SK-N-SH (cell line): Measurements from ENCODE around the gene MOB2. TPM values are rescaled to one million over a fixed set of nuclear protein-coding genes. Genes with fewer than 3 reads are reported as not detected.

ENCODE experiments used
- CTCF ChIA-PET: fragments of 300-600, 350-600 bp; formaldehyde crosslinking; extraction: SDS; loops from one replicate; lab custom pipeline; 2021; lab: Yijun Ruan, JAX
- POLR2A ChIA-PET: fragments of 350-600 bp; sonication (Branson Sonifier 250); formaldehyde crosslinking; extraction: SDS; loops from one replicate; lab custom pipeline; 2020; ENCODE audit warnings: antibody characterized with exemption, inconsistent platforms; lab: Yijun Ruan, JAX
- DNase-seq: peaks from one replicate; pipeline ENCODE4 v3.0.0; 2012
- H2AFZ ChIP-seq: fragments of 200-600 bp; sonication (generic); 2 replicates; pipeline ENCODE4 v1.8.1; 2016; ENCODE audit warnings: antibody characterized with exemption, mild to moderate bottlenecking, low read depth
- H3F3A ChIP-seq: fragments of 200-600 bp; sonication (generic); replicated peaks from 2 replicates; pipeline ENCODE3; 2016; ENCODE audit warnings: antibody characterized with exemption, mild to moderate bottlenecking; ENCODE audit not compliant: insufficient read depth
- H3K27ac ChIP-seq, 2 experiments: fragments of 200-500 bp in 1 of 2; fragments of 200-600 bp in 1 of 2; sonication (Bioruptor generic) in 1 of 2; sonication (generic), shearing (Covaris generic) in 1 of 2; 2 replicates each; pipeline versions ENCODE4 v1.5.1 to v1.6.1; 2014 to 2016; ENCODE audit warnings: low read depth in 2 of 2, inconsistent platforms in 1 of 2, low read length in 1 of 2, mild to moderate bottlenecking in 1 of 2, mixed read lengths in 1 of 2
- H3K27me3 ChIP-seq: fragments of 200-600 bp; sonication (generic), shearing (Covaris generic); 2 replicates; pipeline ENCODE4 v1.6.1; 2016; ENCODE audit warnings: mixed run types; ENCODE audit not compliant: insufficient read depth
- H3K36me3 ChIP-seq, 2 experiments: fragments of 200-500 bp in 1 of 2; fragments of 200-600 bp in 1 of 2; sonication (Bioruptor generic) in 1 of 2; sonication (generic) in 1 of 2; replicated peaks in 1 of 2; 2 replicates each; pipeline versions ENCODE3 to v1.5.1; 2014 to 2016; ENCODE audit warnings: low read length in 1 of 2, mild to moderate bottlenecking in 1 of 2; ENCODE audit not compliant: insufficient read depth in 2 of 2, control insufficient read depth in 1 of 2
- H3K4me1 ChIP-seq, 2 experiments: fragments of 200-500 bp in 1 of 2; fragments of 200-600 bp in 1 of 2; sonication (Bioruptor generic) in 1 of 2; sonication (generic), shearing (Covaris generic) in 1 of 2; 2 replicates each; pipeline versions ENCODE4 v1.5.1 to v1.6.1; 2014 to 2016; ENCODE audit warnings: low read depth in 1 of 2, low read length in 1 of 2, mixed run types in 1 of 2; ENCODE audit not compliant: insufficient read depth in 2 of 2, control insufficient read depth in 1 of 2
- H3K4me2 ChIP-seq: fragments of 200-600 bp; sonication (generic), shearing (Covaris generic); 2 replicates; pipeline ENCODE4 v1.6.1; 2017; ENCODE audit warnings: mixed run types
- H3K4me3 ChIP-seq, 2 experiments: fragments of 200-500 bp in 1 of 2; fragments of 200-600 bp in 1 of 2; sonication (Bioruptor generic) in 1 of 2; sonication (generic), shearing (Covaris generic) in 1 of 2; 2 replicates each; pipeline versions ENCODE4 v1.5.1 to v1.8.1; 2014 to 2016; ENCODE audit warnings: low read depth in 2 of 2, inconsistent platforms in 1 of 2, low read length in 1 of 2, mild to moderate bottlenecking in 1 of 2, mixed read lengths in 1 of 2, moderate library complexity in 1 of 2
- H3K79me2 ChIP-seq: fragments of 200-600 bp; sonication (generic); 2 replicates; pipeline ENCODE4 v1.8.1; 2017; ENCODE audit warnings: mild to moderate bottlenecking; ENCODE audit not compliant: insufficient read depth
- H3K9ac ChIP-seq: fragments of 200-600 bp; sonication (generic); 2 replicates; pipeline ENCODE4 v1.6.1; 2017; ENCODE audit warnings: mixed run types
- H3K9me2 ChIP-seq: fragments of 200-600 bp; sonication (generic); 2 replicates; pipeline ENCODE4 v1.6.1; 2017; ENCODE audit warnings: mixed run types
- H3K9me3 ChIP-seq: fragments of 200-600 bp; sonication (generic); 2 replicates; pipeline ENCODE4 v1.6.1; 2017; ENCODE audit warnings: mixed run types, mild to moderate bottlenecking, moderate library complexity
- H4K20me1 ChIP-seq: fragments of 200-600 bp; sonication (generic); 2 replicates; pipeline ENCODE4 v1.6.1; 2017; ENCODE audit warnings: mild to moderate bottlenecking, mixed run types; ENCODE audit not compliant: insufficient read depth
- FOXJ3 ChIP-seq: sonication (generic); formaldehyde crosslinking; IDR thresholded peaks from 2 replicates; pipeline ENCODE4 v1.5.1; 2020; ENCODE audit warnings: mild to moderate bottlenecking, missing genetic modification reagents
- GATA2 ChIP-seq: sonication (generic); formaldehyde crosslinking; IDR thresholded peaks from 2 replicates; pipeline ENCODE4 v1.5.0; 2020; ENCODE audit warnings: mild to moderate bottlenecking, missing genetic modification reagents
- IRF3 ChIP-seq: fragments of 150-350 bp; IDR thresholded peaks from 2 replicates; pipeline ENCODE4 v1.6.1; 2016; ENCODE audit warnings: mild to moderate bottlenecking, low read depth, low read length
- NFIC ChIP-seq: IDR thresholded peaks from 2 replicates; pipeline ENCODE4 v1.4.0; 2012; ENCODE audit warnings: borderline replicate concordance
- RAD21 ChIP-seq: IDR thresholded peaks from 2 replicates; pipeline ENCODE4 v1.6.1; 2012; ENCODE audit warnings: mild to moderate bottlenecking, low read length
- REST ChIP-seq: IDR thresholded peaks from 2 replicates; pipeline ENCODE4 v1.6.1; 2012; ENCODE audit warnings: mild to moderate bottlenecking, low read depth, low read length, moderate library complexity
- RFX5 ChIP-seq: IDR thresholded peaks from 2 replicates; pipeline ENCODE4 v1.6.1; 2012; ENCODE audit warnings: mild to moderate bottlenecking, improper control_type of control experiment, low read length
- RXRA ChIP-seq: IDR thresholded peaks from 2 replicates; pipeline ENCODE4 v1.4.0; 2012; ENCODE audit warnings: low read depth, mild to moderate bottlenecking, borderline replicate concordance
- SIN3A ChIP-seq: IDR thresholded peaks from 2 replicates; pipeline ENCODE4 v1.6.1; 2012; ENCODE audit warnings: low read depth, mild to moderate bottlenecking, low read length, moderate library complexity, borderline replicate concordance
- YY1 ChIP-seq: IDR thresholded peaks from 2 replicates; pipeline ENCODE4 v1.4.0; 2012; ENCODE audit warnings: low read depth, mild to moderate bottlenecking
- WGBS: methylation state at CpG from one replicate; pipeline ENCODE4 v1.1.6; 2017; ENCODE audit warnings: low lambda C conversion rate; 5-methylcytosine and 5-hydroxymethylcytosine counted together
- polyA plus RNA-seq, 3 experiments: library from polyadenylated mRNA; depleted of rRNA; stranded (reverse); fragments of >200 nt; gene quantifications; 2 replicates each; pipeline ENCODE4 v1.2.3, GENCODE V29; 2012
- TF ChIP-seq, protein P1 (sequence below): IDR thresholded peaks from 2 replicates; pipeline ENCODE4 v1.4.0; 2012; ENCODE audit warnings: low read depth, borderline replicate concordance
- TF ChIP-seq, protein P2 (sequence below): IDR thresholded peaks from 2 replicates; pipeline ENCODE4 v1.4.0; 2012; ENCODE audit warnings: low read depth, borderline replicate concordance

The MOB2 gene
- polyA plus RNA-seq, 1 of the 3 experiments (the other 2 are of a cell fraction): 45.8 TPM

DNA sequence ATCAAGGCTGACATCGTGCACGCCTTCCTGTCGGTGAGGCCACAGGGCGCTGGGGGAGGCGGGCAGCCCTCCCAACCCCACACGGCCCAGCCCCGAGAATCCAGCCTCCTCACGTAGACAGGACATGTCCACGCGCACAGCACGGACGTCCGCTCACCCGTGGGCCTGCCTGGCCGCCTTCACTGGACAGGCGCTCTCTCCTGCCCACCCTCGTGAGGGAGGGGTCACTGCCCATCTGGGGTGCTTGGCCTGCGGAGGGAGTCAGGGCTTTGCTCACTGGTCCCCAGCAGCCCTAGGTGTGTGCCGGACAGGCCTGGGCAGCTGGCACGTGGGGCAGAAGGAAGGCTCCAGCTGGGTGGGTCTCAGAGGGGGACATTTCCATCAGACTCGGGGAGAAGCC lies 32.0 kb downstream of the MOB2 start:
- DNase-seq: no peak
- peaks cover 0 to 10% of the 10 kb centered on the region in 2 experiments; a peak in 1 of 4 replicates for H3K4me1 ChIP-seq
- no peaks in the 10 kb centered on the region for H3K79me2 ChIP-seq
- H3K4me3 ChIP-seq: no peak overlapping the region
- H2AFZ ChIP-seq: no peak overlapping the region
- H3K4me2 ChIP-seq: no peak overlapping the region
- no peaks in the 10 kb centered on the region for H4K20me1 ChIP-seq
- no peak overlapping the region for H3K9ac ChIP-seq
- no peak overlapping the region for H3K27ac ChIP-seq
- no peaks in the 10 kb centered on the region for H3F3A ChIP-seq
- H3K36me3 ChIP-seq: no peaks in the 10 kb centered on the region
- TF ChIP-seq, protein P1, sequence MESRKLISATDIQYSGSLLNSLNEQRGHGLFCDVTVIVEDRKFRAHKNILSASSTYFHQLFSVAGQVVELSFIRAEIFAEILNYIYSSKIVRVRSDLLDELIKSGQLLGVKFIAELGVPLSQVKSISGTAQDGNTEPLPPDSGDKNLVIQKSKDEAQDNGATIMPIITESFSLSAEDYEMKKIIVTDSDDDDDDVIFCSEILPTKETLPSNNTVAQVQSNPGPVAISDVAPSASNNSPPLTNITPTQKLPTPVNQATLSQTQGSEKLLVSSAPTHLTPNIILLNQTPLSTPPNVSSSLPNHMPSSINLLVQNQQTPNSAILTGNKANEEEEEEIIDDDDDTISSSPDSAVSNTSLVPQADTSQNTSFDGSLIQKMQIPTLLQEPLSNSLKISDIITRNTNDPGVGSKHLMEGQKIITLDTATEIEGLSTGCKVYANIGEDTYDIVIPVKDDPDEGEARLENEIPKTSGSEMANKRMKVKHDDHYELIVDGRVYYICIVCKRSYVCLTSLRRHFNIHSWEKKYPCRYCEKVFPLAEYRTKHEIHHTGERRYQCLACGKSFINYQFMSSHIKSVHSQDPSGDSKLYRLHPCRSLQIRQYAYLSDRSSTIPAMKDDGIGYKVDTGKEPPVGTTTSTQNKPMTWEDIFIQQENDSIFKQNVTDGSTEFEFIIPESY: no peak
- ChIA-PET POLR2A (no interaction called here), CTCF (interaction anchor here (2.1 kb wide), 1 partner anchor 61 kb away, joined by 12 read pairs; no protein-coding TSS in a partner anchor)
- no peaks in the 10 kb centered on the region for H3K9me3 ChIP-seq
- no peaks in the 10 kb centered on the region for H3K27me3 ChIP-seq
- WGBS: 90% methylated on average over 2 of the region's 21 CpGs
- H3K9me2 ChIP-seq: no peaks in the 10 kb centered on the region

DNA sequence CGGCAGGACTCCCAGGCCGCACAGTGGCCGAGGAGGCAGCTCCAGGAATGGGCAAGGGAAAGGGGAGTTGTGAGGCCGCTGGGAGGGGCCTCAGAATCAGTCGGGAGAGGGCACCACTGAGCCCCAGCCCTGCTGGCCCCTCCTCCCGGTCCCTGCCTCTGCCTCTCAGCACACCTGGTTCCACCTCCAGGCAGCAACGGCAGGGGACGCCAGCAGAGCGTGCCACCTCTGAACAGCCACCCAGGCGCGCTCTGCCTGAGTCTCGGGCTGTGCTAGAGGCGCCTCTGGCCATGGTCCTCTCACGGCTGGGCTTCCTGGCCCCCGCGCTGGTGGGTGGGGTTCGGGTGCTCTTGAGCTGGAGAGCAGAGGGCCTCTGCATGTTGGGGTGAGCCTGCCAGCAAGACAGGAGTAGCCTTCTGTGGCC lies 33.0 kb downstream of the MOB2 start:
- WGBS: 86% methylated on average over 11 of the region's 17 CpGs
- Histone ChIP-seq H2AFZ (no peak overlapping the region), H3K27ac (no peak overlapping the region), H3K4me2 (no peak overlapping the region), H3K36me3 (no peaks in the 10 kb centered on the region)
- CTCF ChIA-PET: interaction anchor here (1.4 to 2.7 kb wide), 2 partner anchors 15 to 62 kb away, joined by 5 to 6 read pairs; no protein-coding TSS in a partner anchor
- DNase-seq: no peak
- TF ChIP-seq GATA2: no peak
- TF ChIP-seq, all 33 proteins: peak for 0
- Histone ChIP-seq H3K4me1 (peaks cover 0 to 9% of the 10 kb centered on the region in 2 experiments; a peak in 1 of 4 replicates), H3K4me3 (no peak overlapping the region), H3K9me2 (no peaks in the 10 kb centered on the region), H4K20me1 (no peaks in the 10 kb centered on the region), H3K27me3 (no peaks in the 10 kb centered on the region), H3K9me3 (no peaks in the 10 kb centered on the region), H3K79me2 (no peaks in the 10 kb centered on the region), H3F3A (no peaks in the 10 kb centered on the region), H3K9ac (no peak overlapping the region)
- POLR2A ChIA-PET: no interaction called here

DNA sequence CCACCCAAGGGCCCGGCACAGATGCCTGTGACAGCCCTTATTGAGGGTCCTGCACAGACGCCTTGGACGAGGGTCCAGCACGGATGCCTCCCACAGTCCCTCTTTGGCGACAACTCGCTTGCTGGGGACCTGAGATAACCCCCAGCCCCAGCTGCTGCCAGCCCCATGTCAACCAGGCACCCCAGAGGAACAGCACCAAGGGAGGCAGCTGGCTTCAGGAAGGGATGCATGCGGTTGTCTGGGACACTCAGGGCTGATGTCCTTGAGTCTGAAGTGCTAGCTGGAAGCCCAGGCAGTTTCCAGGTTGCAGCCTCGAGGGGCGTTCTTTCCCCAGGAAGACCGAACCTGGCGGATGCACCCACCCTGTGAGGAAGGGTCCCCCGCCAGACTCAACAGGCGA lies 33.8 kb downstream of the MOB2 start:
- Histone ChIP-seq H3K4me2 (no peak overlapping the region), H3K4me3 (no peak overlapping the region), H2AFZ (no peak overlapping the region), H3K27ac (no peak overlapping the region), H3K9ac (no peak overlapping the region), H3K9me2 (no peaks in the 10 kb centered on the region), H3K9me3 (no peaks in the 10 kb centered on the region), H3K36me3 (no peaks in the 10 kb centered on the region), H3K79me2 (no peaks in the 10 kb centered on the region), H3K27me3 (no peaks in the 10 kb centered on the region), H3F3A (no peaks in the 10 kb centered on the region), H3K4me1 (peaks cover 0 to under 1% of the 10 kb centered on the region in 2 experiments; a peak in 1 of 4 replicates), H4K20me1 (no peaks in the 10 kb centered on the region)
- no peak for DNase-seq
- TF ChIP-seq RAD21 (no peak), YY1 (no peak), IRF3 (no peak), SIN3A (no peak), NFIC (no peak), FOXJ3 (CRISPR knock-in tag) (no peak), RXRA (no peak), RFX5 (no peak), REST (no peak)
- TF ChIP-seq, protein P2, sequence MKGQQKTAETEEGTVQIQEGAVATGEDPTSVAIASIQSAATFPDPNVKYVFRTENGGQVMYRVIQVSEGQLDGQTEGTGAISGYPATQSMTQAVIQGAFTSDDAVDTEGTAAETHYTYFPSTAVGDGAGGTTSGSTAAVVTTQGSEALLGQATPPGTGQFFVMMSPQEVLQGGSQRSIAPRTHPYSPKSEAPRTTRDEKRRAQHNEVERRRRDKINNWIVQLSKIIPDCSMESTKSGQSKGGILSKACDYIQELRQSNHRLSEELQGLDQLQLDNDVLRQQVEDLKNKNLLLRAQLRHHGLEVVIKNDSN: no peak
- POLR2A ChIA-PET: no interaction called here
- CTCF ChIA-PET: interaction anchor here (1.0 to 2.7 kb wide), 4 partner anchors 14 to 159 kb away, joined by 3 to 6 read pairs (median 4); no protein-coding TSS in a partner anchor
- WGBS: 100% methylated on average over 2 of the region's 13 CpGs
